Epithelial cell of prostate (primary cell): Measurements from ENCODE around the gene EEF1A2.

ENCODE experiments used
- DNase-seq: peaks from one replicate; pipeline ENCODE4 v3.0.0-alpha.2; 2011; ENCODE audit warnings: low read depth, low spot score
- H3K27ac ChIP-seq: fragments of 450-650 bp; 2 replicates; pipeline ENCODE4 v1.5.1; 2017; ENCODE audit warnings: mild to moderate bottlenecking

EEF1A2 gene

DNA sequence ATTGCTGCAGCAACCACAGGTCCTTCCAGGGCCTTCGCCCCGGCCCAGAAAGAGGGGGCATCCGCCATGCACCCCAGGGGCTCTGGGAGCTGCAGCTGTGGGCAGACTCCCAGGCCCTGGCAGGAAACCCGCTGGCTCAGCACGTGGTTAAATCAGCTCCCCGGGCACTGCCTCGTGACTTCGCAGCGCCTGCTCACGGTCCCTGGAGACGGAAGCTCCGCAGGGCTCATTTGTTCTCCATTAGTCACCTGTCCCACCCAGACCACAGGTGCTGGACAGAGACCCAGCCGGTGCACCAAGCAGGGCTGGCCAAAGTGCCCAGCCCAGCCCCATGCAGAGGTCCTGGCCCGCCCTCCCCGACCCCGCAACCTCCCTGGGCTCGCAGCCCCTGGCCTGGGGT lies 41.1 kb downstream of the EEF1A2 start:
- H3K27ac ChIP-seq = no peak overlapping the region
- DNase-seq = peak; percentile 34

- no peak overlapping the region for H3K27ac ChIP-seq
- no peak for DNase-seq
Observed at GRCh38 chr20:63456429-63457284, 42.2 kb downstream of the EEF1A2 start.

DNA sequence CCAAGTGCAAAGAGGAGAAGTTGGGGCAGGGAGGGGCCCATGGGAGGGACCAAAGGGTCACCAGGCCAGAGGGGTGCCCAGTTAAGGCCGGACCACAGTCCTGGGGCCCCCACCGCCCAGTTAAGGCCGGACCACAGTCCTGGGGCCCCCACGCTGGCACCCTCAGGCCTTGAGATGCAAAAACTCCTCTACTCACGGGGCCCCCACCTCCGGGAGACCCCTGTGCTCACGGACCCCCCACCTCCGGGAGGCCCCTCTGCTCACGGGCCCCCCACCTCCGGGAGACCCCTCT lies 43.4 kb downstream of the EEF1A2 start:
- DNase-seq = no peak
- no peak overlapping the region for H3K27ac ChIP-seq

DNA sequence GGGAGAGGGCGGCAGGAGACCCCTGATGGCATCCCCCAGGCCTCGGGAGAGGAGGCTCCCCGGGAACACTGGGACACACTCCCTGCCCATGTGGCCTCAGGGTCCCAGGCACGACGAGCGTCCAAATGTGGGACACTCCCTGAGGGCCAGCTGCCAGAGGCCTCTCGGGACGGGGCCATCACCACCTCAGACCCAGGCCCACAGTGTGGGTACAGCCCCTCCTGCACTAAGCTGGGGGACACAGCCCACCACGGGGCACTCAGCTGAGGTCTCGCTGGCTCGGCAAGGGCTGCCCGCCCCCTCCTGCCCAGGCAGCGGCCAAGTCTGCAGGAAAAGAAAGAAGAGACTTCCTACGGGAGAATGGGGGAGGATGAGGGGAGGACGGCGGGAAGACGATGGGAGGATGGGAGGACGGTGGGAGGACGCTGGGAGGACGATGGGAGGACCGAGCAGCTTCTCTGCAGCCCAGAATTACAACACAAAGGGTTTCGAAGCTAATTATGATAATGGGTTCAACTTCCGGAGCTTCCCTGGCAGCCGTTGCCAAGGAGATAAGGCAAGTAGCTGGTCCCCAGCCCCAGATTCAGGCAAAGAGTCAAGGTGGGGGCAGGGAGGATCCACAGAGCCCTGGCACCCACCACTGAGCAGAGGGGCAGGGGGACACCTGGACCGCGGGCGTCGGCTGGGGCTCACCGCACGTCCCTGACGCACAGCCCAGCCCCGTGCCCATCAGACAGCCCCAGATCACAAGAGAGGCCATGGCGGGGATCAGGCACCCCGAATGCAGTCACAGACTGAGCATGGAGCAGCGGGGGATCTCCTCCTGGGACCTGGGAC lies 43.9 kb downstream of the EEF1A2 start:
- DNase-seq = no peak
- H3K27ac ChIP-seq = no peak overlapping the region

- H3K27ac ChIP-seq = no peak overlapping the region
- no peak for DNase-seq
Observed at GRCh38 chr20:63452821-63453523, 45.9 kb downstream of the EEF1A2 start.

DNA sequence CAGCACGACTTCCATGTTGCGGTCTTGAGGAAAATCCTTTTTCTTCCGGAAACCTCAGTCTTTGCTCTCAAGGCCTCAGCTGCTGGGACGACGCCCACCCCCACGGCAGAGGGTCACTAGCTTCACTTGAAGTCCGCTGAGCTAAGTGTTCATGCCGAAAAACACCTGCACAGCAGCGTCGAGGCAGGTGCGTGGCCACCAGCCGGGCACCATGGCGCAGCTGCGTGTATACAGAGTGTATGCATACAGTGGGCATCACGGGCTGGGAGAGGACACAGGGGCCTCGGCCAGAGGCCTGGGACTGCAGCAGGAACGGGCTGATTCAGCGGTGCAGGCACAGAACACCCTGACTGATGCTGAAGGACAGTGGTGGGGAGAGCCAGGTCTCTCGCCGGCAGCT lies 46.5 kb downstream of the EEF1A2 start:
- H3K27ac ChIP-seq = no peak overlapping the region
- no peak for DNase-seq

DNA sequence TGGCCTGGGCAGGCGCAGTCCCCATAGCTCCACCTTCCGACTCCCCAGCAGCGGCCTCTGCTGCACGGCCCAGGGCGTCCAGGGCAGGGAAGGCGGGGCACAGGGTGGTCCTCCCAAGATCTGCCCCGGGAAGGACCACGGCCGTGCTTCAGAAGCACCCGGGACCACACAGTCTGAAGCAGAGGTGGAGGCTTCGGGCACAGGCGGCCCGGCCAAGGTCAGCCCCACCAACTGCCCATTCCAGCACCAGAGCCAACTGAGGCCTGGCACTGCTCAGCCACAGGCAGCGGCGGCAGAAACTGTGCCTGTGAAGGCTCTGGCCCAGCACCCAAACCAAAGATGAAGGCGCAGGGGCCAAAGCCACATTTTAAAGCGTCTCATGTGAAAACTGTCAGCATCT lies 47.1 kb downstream of the EEF1A2 start:
- DNase-seq = no peak
- no peak overlapping the region for H3K27ac ChIP-seq

GRCh38 chr20:63449796-63450730 lies 48.8 kb downstream of the EEF1A2 start:
- DNase-seq = no peak
- H3K27ac ChIP-seq = no peak overlapping the region

GRCh38 chr20:63449025-63449424 lies 49.9 kb downstream of the EEF1A2 start:
- no peak overlapping the region for H3K27ac ChIP-seq

DNA sequence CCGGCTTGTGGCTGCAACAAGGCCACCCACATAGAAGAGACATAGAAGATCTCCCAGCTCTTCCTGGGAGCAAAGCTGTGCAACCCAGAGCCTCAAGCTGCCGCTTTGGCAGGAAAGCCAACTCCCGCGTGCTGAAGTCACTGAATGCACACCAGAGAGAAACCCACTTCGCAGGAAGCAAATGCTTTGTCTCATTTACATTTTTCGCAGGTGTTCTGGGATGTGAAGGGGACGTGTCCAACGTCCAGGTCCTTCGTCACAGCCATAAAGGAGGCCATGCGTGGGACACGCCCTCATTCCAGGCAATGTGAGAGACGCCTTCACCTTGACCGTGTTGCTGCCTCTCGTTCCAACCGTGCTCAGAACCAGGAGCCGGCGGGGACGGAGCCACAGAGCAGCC lies 50.9 kb downstream of the EEF1A2 start:
- H3K27ac ChIP-seq = no peak overlapping the region
- no peak for DNase-seq

More at GRCh38 chr20:63449025-63449424, 49.9 kb downstream of the EEF1A2 start:
- DNase-seq = no peak

DNA sequence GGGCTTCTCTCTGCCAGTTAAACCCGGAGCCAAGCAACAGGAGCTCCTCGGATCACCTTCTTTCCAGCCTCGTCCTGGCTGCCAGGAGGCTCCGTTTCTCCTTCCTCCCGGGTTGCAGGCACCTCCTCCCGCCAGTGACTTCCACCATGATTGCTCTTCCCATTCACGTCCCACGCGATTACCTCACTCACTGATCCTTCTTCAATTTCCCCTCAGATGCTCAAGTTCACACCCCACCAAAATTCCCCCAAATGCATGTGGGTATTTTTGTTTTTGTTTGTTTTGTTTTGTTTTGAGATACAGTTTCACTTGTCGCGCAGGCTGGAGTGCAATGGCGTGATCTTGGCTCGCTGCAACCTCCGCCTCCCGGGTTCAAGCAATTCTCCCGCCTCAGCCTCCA lies 51.6 kb downstream of the EEF1A2 start:
- no peak for DNase-seq

DNA sequence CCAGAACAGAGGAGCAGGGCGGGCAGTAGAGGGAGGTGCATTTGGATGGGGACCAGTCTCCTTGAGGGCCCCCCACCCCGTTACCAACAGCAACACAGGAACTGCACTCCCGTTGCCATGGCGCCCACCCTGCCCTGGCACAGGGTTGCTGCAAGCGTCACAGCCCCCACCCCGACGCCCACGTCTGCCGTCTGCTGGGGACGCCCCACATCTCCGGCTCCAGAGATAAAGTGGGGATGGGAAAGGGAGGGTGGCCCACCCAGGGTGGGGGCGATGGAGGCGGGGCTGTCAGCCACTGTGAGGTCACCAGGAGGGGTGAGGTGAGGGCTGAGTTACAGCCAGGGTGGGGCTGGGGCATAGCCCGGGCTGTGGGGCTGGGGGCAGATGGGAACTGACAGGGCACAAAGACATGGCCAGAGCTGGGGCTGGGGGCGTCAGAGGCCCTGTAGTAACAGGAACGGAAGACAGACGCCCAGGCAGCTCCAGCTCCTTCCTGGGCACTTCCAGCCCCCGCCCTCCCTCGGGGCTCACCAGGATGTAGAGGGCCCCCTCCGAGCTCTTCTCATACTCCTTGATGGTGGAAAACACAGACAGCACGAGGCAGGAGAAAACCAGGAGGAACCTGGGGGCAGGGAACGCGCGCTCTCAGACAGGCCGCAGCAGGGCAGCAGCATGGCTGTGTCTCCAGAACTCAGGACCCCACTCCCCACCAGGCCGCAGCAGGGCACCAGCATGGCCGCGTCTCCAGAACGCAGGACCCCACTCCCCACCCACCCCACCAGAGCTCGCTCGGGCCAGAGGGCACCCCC lies 52.5 kb downstream of the EEF1A2 start:
- no peak for DNase-seq
- no peak overlapping the region for H3K27ac ChIP-seq

More for the DNA sequence above, 51.6 kb downstream of the EEF1A2 start:
- H3K27ac ChIP-seq = no peak overlapping the region

GRCh38 chr20:63445075-63445734 lies 53.7 kb downstream of the EEF1A2 start:
- DNase-seq = no peak
- no peak overlapping the region for H3K27ac ChIP-seq

- no peak for DNase-seq
- no peak overlapping the region for H3K27ac ChIP-seq
Observed at GRCh38 chr20:63444548-63444947, 54.3 kb downstream of the EEF1A2 start.

- no peak for DNase-seq
- no peak overlapping the region for H3K27ac ChIP-seq
Observed at GRCh38 chr20:63443606-63444395, 55.1 kb downstream of the EEF1A2 start.

GRCh38 chr20:63442100-63442493 lies 56.8 kb downstream of the EEF1A2 start:
- H3K27ac ChIP-seq = no peak overlapping the region
- no peak for DNase-seq

DNA sequence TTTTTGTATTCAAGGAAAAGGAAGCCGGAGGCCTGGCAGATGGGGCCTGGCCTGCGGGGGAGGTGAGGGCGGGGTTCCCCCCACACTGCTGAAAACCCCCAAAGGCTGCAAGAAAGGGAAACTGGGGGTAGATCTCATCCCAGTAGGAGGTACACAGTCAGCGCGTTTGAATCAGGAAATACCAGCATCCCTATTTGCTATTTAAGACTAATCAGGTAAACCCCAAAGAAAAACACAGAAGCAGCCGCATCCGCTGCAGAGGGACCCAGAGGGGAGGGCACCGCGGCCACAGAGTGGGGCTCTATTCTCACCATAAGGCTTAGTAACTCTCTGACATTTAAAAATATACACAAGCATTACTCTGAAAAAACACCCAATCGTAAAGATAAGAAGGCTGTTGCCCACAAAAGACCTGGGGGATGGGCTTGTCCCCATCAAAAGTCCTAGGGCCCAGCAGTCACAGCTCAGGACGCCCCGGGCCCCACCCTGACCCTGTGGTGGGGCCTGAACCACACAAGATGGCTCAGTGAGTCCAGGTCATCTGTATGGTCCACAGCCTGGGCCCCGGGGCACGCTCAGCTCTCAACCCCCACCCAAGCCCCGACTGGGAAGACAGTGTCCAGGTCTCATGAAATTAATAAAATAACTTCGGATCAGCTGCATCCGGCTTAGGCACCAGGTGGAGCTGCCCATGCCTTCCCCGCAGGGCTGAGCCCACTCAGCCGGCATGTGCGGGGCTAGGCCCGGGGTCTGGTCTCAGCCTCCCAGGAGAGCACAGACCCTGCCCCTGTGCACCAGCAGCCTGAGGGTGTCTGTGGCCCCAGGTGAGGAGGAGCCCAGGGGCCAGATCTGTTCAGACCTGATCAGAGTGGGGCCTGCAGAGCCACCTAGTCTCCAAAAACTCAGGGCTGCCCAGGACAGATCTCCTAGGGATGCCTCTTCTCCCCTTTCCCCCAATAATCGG lies 57.5 kb downstream of the EEF1A2 start:
- no peak for DNase-seq
- no peak overlapping the region for H3K27ac ChIP-seq
